SK-N-SH (cell line): ENCODE results near the gene PROM2. TPM values are rescaled to one million over a fixed set of nuclear protein-coding genes. Genes with fewer than 3 reads are reported as not detected.

Experiments
- CTCF ChIA-PET: fragments of 300-600, 350-600 bp; formaldehyde crosslinking; extraction: SDS; loops from one replicate; lab custom pipeline; 2021; lab: Yijun Ruan, JAX
- POLR2A ChIA-PET: fragments of 350-600 bp; sonication (Branson Sonifier 250); formaldehyde crosslinking; extraction: SDS; loops from one replicate; lab custom pipeline; 2020; ENCODE audit warnings: antibody characterized with exemption, inconsistent platforms; lab: Yijun Ruan, JAX
- DNase-seq: peaks from one replicate; pipeline ENCODE4 v3.0.0; 2012
- H2AFZ ChIP-seq: fragments of 200-600 bp; sonication (generic); 2 replicates; pipeline ENCODE4 v1.8.1; 2016; ENCODE audit warnings: antibody characterized with exemption, mild to moderate bottlenecking, low read depth
- H3F3A ChIP-seq: fragments of 200-600 bp; sonication (generic); replicated peaks from 2 replicates; pipeline ENCODE3; 2016; ENCODE audit warnings: antibody characterized with exemption, mild to moderate bottlenecking; ENCODE audit not compliant: insufficient read depth
- H3K27ac ChIP-seq, 2 experiments: fragments of 200-500 bp in 1 of 2; fragments of 200-600 bp in 1 of 2; sonication (Bioruptor generic) in 1 of 2; sonication (generic), shearing (Covaris generic) in 1 of 2; 2 replicates each; pipeline versions ENCODE4 v1.5.1 to v1.6.1; 2014 to 2016; ENCODE audit warnings: low read depth in 2 of 2, inconsistent platforms in 1 of 2, low read length in 1 of 2, mild to moderate bottlenecking in 1 of 2, mixed read lengths in 1 of 2
- H3K27me3 ChIP-seq: fragments of 200-600 bp; sonication (generic), shearing (Covaris generic); 2 replicates; pipeline ENCODE4 v1.6.1; 2016; ENCODE audit warnings: mixed run types; ENCODE audit not compliant: insufficient read depth
- H3K36me3 ChIP-seq, 2 experiments: fragments of 200-500 bp in 1 of 2; fragments of 200-600 bp in 1 of 2; sonication (Bioruptor generic) in 1 of 2; sonication (generic) in 1 of 2; replicated peaks in 1 of 2; 2 replicates each; pipeline versions ENCODE3 to v1.5.1; 2014 to 2016; ENCODE audit warnings: low read length in 1 of 2, mild to moderate bottlenecking in 1 of 2; ENCODE audit not compliant: insufficient read depth in 2 of 2, control insufficient read depth in 1 of 2
- H3K4me1 ChIP-seq, 2 experiments: fragments of 200-500 bp in 1 of 2; fragments of 200-600 bp in 1 of 2; sonication (Bioruptor generic) in 1 of 2; sonication (generic), shearing (Covaris generic) in 1 of 2; 2 replicates each; pipeline versions ENCODE4 v1.5.1 to v1.6.1; 2014 to 2016; ENCODE audit warnings: low read depth in 1 of 2, low read length in 1 of 2, mixed run types in 1 of 2; ENCODE audit not compliant: insufficient read depth in 2 of 2, control insufficient read depth in 1 of 2
- H3K4me2 ChIP-seq: fragments of 200-600 bp; sonication (generic), shearing (Covaris generic); 2 replicates; pipeline ENCODE4 v1.6.1; 2017; ENCODE audit warnings: mixed run types
- H3K4me3 ChIP-seq, 2 experiments: fragments of 200-500 bp in 1 of 2; fragments of 200-600 bp in 1 of 2; sonication (Bioruptor generic) in 1 of 2; sonication (generic), shearing (Covaris generic) in 1 of 2; 2 replicates each; pipeline versions ENCODE4 v1.5.1 to v1.8.1; 2014 to 2016; ENCODE audit warnings: low read depth in 2 of 2, inconsistent platforms in 1 of 2, low read length in 1 of 2, mild to moderate bottlenecking in 1 of 2, mixed read lengths in 1 of 2, moderate library complexity in 1 of 2
- H3K79me2 ChIP-seq: fragments of 200-600 bp; sonication (generic); 2 replicates; pipeline ENCODE4 v1.8.1; 2017; ENCODE audit warnings: mild to moderate bottlenecking; ENCODE audit not compliant: insufficient read depth
- H3K9ac ChIP-seq: fragments of 200-600 bp; sonication (generic); 2 replicates; pipeline ENCODE4 v1.6.1; 2017; ENCODE audit warnings: mixed run types
- H3K9me2 ChIP-seq: fragments of 200-600 bp; sonication (generic); 2 replicates; pipeline ENCODE4 v1.6.1; 2017; ENCODE audit warnings: mixed run types
- H3K9me3 ChIP-seq: fragments of 200-600 bp; sonication (generic); 2 replicates; pipeline ENCODE4 v1.6.1; 2017; ENCODE audit warnings: mixed run types, mild to moderate bottlenecking, moderate library complexity
- H4K20me1 ChIP-seq: fragments of 200-600 bp; sonication (generic); 2 replicates; pipeline ENCODE4 v1.6.1; 2017; ENCODE audit warnings: mild to moderate bottlenecking, mixed run types; ENCODE audit not compliant: insufficient read depth
- CTCF ChIP-seq: fragments of 200-600 bp; sonication (generic); IDR thresholded peaks from 2 replicates; pipeline ENCODE4 v1.6.1; 2017; ENCODE audit warnings: antibody characterized with exemption, mild to moderate bottlenecking, moderate library complexity
- ELF1 ChIP-seq: IDR thresholded peaks from 2 replicates; pipeline ENCODE4 v1.4.0; 2012
- EP300 ChIP-seq, 2 experiments: IDR thresholded peaks; 2 replicates each; pipeline versions ENCODE4 v1.4.0 to v1.6.1; 2012; ENCODE audit warnings: borderline replicate concordance in 1 of 2, low read depth in 1 of 2, low read length in 1 of 2
- EZH2phosphoT487 ChIP-seq: fragments of 200-600 bp; sonication (generic); IDR thresholded peaks from 2 replicates; pipeline ENCODE4 v1.6.1; 2017; ENCODE audit warnings: low read depth, mixed run types, mild to moderate bottlenecking, antibody characterized with exemption, moderate library complexity, borderline replicate concordance
- FOSL2 ChIP-seq: IDR thresholded peaks from 2 replicates; pipeline ENCODE4 v1.4.0; 2012; ENCODE audit warnings: low read depth, mild to moderate bottlenecking, moderate library complexity, borderline replicate concordance
- FOXM1 ChIP-seq: IDR thresholded peaks from 2 replicates; pipeline ENCODE4 v1.4.0; 2012; ENCODE audit warnings: low read depth, mild to moderate bottlenecking
- GABPA ChIP-seq: IDR thresholded peaks from 2 replicates; pipeline ENCODE4 v1.4.0; 2012; ENCODE audit warnings: low read depth, mild to moderate bottlenecking
- JUND ChIP-seq: IDR thresholded peaks from 2 replicates; pipeline ENCODE4 v1.4.0; 2012
- MEF2A ChIP-seq: IDR thresholded peaks from 2 replicates; pipeline ENCODE4 v1.4.0; 2012; ENCODE audit warnings: low read depth, borderline replicate concordance
- MXI1 ChIP-seq: IDR thresholded peaks from 2 replicates; pipeline ENCODE4 v1.6.1; 2012; ENCODE audit warnings: mild to moderate bottlenecking, low read depth, low read length, improper control_type of control experiment
- NRF1 ChIP-seq: IDR thresholded peaks from 2 replicates; pipeline ENCODE4 v1.6.1; 2012; ENCODE audit warnings: low read depth, mild to moderate bottlenecking, low read length
- RCOR1 ChIP-seq: fragments of 150-350 bp; IDR thresholded peaks from 2 replicates; pipeline ENCODE4 v1.6.1; 2017; ENCODE audit warnings: antibody characterized with exemption, low read length
- RFX5 ChIP-seq: IDR thresholded peaks from 2 replicates; pipeline ENCODE4 v1.6.1; 2012; ENCODE audit warnings: mild to moderate bottlenecking, improper control_type of control experiment, low read length
- SIN3A ChIP-seq: IDR thresholded peaks from 2 replicates; pipeline ENCODE4 v1.6.1; 2012; ENCODE audit warnings: low read depth, mild to moderate bottlenecking, low read length, moderate library complexity, borderline replicate concordance
- TAF1 ChIP-seq: IDR thresholded peaks from 2 replicates; pipeline ENCODE4 v1.6.1; 2012; ENCODE audit warnings: low read depth, mild to moderate bottlenecking, low read length, moderate library complexity, borderline replicate concordance
- TEAD4 ChIP-seq: IDR thresholded peaks from 2 replicates; pipeline ENCODE4 v1.4.0; 2012; ENCODE audit warnings: mild to moderate bottlenecking, borderline replicate concordance; ENCODE audit not compliant: insufficient read depth
- USF1 ChIP-seq: IDR thresholded peaks from 2 replicates; pipeline ENCODE4 v1.4.0; 2012; ENCODE audit warnings: low read depth, borderline replicate concordance
- ZBTB33 ChIP-seq: IDR thresholded peaks from 2 replicates; pipeline ENCODE4 v1.4.0; 2012; ENCODE audit warnings: low read depth, borderline replicate concordance
- WGBS: methylation state at CpG from one replicate; pipeline ENCODE4 v1.1.6; 2017; ENCODE audit warnings: low lambda C conversion rate; 5-methylcytosine and 5-hydroxymethylcytosine counted together
- polyA plus RNA-seq, 3 experiments: library from polyadenylated mRNA; depleted of rRNA; stranded (reverse); fragments of >200 nt; gene quantifications; 2 replicates each; pipeline ENCODE4 v1.2.3, GENCODE V29; 2012
- TF ChIP-seq, protein P1 (sequence below): IDR thresholded peaks from 2 replicates; pipeline ENCODE4 v1.6.1; 2012; ENCODE audit warnings: mild to moderate bottlenecking, low read depth, low read length, moderate library complexity

The PROM2 gene
- polyA plus RNA-seq, 1 of the 3 experiments (the other 2 are of a cell fraction): 0.38 TPM

DNA sequence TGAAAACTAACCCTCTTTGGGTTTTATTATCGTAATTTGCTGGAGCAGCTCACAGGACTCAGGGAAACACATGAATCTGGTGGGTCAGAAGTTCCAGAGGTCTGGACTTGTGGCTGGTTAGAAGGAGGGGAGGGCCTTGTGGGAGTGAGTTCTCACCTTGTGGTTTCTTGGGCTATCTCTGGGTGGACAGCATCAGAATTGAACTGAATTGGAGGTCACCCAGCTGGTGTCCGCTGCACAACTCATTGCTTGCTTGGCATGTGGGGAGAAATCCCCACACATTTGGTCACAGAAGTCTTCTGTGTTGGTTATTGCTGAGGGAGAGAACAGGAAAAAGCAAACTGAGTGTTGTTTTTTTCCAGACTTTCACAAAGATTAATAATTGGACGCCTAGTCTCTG, 39.4 kb upstream of the PROM2 start:
- Histone ChIP-seq H3F3A (no peaks in the 10 kb centered on the region), H3K4me2 (no peak overlapping the region), H3K36me3 (no peaks in the 10 kb centered on the region), H3K9me2 (no peaks in the 10 kb centered on the region), H2AFZ (no peak overlapping the region), H3K79me2 (no peaks in the 10 kb centered on the region), H4K20me1 (no peaks in the 10 kb centered on the region), H3K27ac (no peak overlapping the region), H3K27me3 (no peaks in the 10 kb centered on the region), H3K4me3 (no peak overlapping the region), H3K9me3 (no peaks in the 10 kb centered on the region), H3K4me1 (no peaks in the 10 kb centered on the region), H3K9ac (no peak overlapping the region)
- 69% methylated on average over 3 of the region's 3 CpGs for WGBS
- no peak for TF ChIP-seq USF1
- TF ChIP-seq MXI1: no peak
- TF ChIP-seq, protein P1, sequence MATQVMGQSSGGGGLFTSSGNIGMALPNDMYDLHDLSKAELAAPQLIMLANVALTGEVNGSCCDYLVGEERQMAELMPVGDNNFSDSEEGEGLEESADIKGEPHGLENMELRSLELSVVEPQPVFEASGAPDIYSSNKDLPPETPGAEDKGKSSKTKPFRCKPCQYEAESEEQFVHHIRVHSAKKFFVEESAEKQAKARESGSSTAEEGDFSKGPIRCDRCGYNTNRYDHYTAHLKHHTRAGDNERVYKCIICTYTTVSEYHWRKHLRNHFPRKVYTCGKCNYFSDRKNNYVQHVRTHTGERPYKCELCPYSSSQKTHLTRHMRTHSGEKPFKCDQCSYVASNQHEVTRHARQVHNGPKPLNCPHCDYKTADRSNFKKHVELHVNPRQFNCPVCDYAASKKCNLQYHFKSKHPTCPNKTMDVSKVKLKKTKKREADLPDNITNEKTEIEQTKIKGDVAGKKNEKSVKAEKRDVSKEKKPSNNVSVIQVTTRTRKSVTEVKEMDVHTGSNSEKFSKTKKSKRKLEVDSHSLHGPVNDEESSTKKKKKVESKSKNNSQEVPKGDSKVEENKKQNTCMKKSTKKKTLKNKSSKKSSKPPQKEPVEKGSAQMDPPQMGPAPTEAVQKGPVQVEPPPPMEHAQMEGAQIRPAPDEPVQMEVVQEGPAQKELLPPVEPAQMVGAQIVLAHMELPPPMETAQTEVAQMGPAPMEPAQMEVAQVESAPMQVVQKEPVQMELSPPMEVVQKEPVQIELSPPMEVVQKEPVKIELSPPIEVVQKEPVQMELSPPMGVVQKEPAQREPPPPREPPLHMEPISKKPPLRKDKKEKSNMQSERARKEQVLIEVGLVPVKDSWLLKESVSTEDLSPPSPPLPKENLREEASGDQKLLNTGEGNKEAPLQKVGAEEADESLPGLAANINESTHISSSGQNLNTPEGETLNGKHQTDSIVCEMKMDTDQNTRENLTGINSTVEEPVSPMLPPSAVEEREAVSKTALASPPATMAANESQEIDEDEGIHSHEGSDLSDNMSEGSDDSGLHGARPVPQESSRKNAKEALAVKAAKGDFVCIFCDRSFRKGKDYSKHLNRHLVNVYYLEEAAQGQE: no peak
- TF ChIP-seq TEAD4: no peak
- TF ChIP-seq NRF1: no peak
- TF ChIP-seq JUND: no peak
- TF ChIP-seq SIN3A: no peak
- TF ChIP-seq FOXM1: no peak
- TF ChIP-seq GABPA: no peak
- no peak for TF ChIP-seq ZBTB33
- TF ChIP-seq RCOR1: no peak
- TF ChIP-seq RFX5: no peak
- no peak for TF ChIP-seq CTCF
- TF ChIP-seq ELF1: no peak
- no peak for TF ChIP-seq TAF1
- TF ChIP-seq FOSL2: no peak
- no peak for TF ChIP-seq MEF2A
- TF ChIP-seq EZH2phosphoT487: no peak
- TF ChIP-seq EP300 (IDR thresholded peaks at IDR 0.05; ENCODE audit: borderline replicate concordance in 1 of 2, low read depth in 1 of 2, low read length in 1 of 2): no peak
- ChIA-PET CTCF (no interaction called here), POLR2A (no interaction called here)
- no peak for DNase-seq
